Left ventricle myocardium superior (tissue), 1 donor: ENCODE results near the gene SLC6A18. TPM values are rescaled to one million over a fixed set of nuclear protein-coding genes. Genes with fewer than 3 reads are reported as not detected.

Source experiments
- ATAC-seq: fragments of 200-7000 bp; cut with Tn5 transposase; one replicate; pipeline ENCODE4 v1.9.1; 2020; ENCODE audit warnings: mild to moderate bottlenecking, moderate library complexity
- DNase-seq: peaks from one replicate; pipeline ENCODE4 v3.0.0-alpha.2; 2020
- intact Hi-C: fragments of 100-400 bp; cut with micrococcal nuclease; formaldehyde crosslinking; loops from one replicate; pipeline ENCODE4 v1.11.0; 2022
- long read RNA-seq: library from polyadenylated mRNA; unstranded; transcript quantifications from one replicate; pipeline ENCODE4 v2.0.0, GENCODE V29; 2021
- total RNA-seq: library from RNA; stranded (reverse); fragmentation: NEBNext Ultra II Directional; extraction: Animal tissue kit (Norgen Biotek cat#: 25700); gene quantifications from one replicate; pipeline ENCODE4 v1.2.1, GENCODE V29; 2021
- donor health status: DM: no; HTN: yes; CAD: no; lungs with severe emphysema.

The SLC6A18 gene
- total RNA-seq = not detected
- long read RNA-seq = 0 reads

- ATAC-seq (no peak), DNase-seq (no peak)
- intact Hi-C loops = no loop called here
Measured at GRCh38 chr5:1225081-1225480, at the start of gene SLC6A18. SLC6A18 (plus strand) TSS chr5:1225381; CDS start chr5:1225478, 97 bp downstream.

GRCh38 chr5:1175801-1176472, 49.2 kb upstream of the SLC6A18 start:
- intact Hi-C loops = no loop called here
- ATAC-seq (no peak), DNase-seq (peak; percentile 20)

- peak; percentile 21 for DNase-seq
- ATAC-seq = no peak
- intact Hi-C loops = no loop called here
Measured at GRCh38 chr5:1176473-1177391, 48.4 kb upstream of the SLC6A18 start.

GRCh38 chr5:1177826-1178528, 47.2 kb upstream of the SLC6A18 start:
- DNase-seq = peak; percentile 29
- no peak for ATAC-seq
- intact Hi-C loops = no loop called here

- intact Hi-C loops = no loop called here
- no peak for ATAC-seq
- peak; percentile 28 for DNase-seq
Measured at GRCh38 chr5:1178529-1179382, 46.4 kb upstream of the SLC6A18 start.

GRCh38 chr5:1179383-1179715, 45.8 kb upstream of the SLC6A18 start:
- DNase-seq (no peak), ATAC-seq (no peak)
- intact Hi-C loops = no loop called here

GRCh38 chr5:1180096-1180495, 45.1 kb upstream of the SLC6A18 start:
- DNase-seq (peak; percentile 25), ATAC-seq (no peak)
- intact Hi-C loops = no loop called here

- DNase-seq (peak; percentile 22), ATAC-seq (no peak)
- intact Hi-C loops = no loop called here
Measured at GRCh38 chr5:1180841-1181271, 44.3 kb upstream of the SLC6A18 start.

- intact Hi-C loops = no loop called here
Measured at GRCh38 chr5:1181451-1182359, 43.5 kb upstream of the SLC6A18 start.

GRCh38 chr5:1182360-1182632, 42.9 kb upstream of the SLC6A18 start:
- ATAC-seq = no peak
- intact Hi-C loops = no loop called here

More at GRCh38 chr5:1181451-1182359, 43.5 kb upstream of the SLC6A18 start:
- DNase-seq (peak; percentile 11), ATAC-seq (no peak)

GRCh38 chr5:1182633-1183423, 42.4 kb upstream of the SLC6A18 start:
- ATAC-seq = peak; percentile 58
- peak; percentile 33 for DNase-seq
- intact Hi-C loops = no loop called here

More at GRCh38 chr5:1182360-1182632, 42.9 kb upstream of the SLC6A18 start:
- DNase-seq = no peak

- intact Hi-C loops = no loop called here
- DNase-seq = peak; percentile 26
- ATAC-seq = no peak
Measured at GRCh38 chr5:1183424-1184162, 41.6 kb upstream of the SLC6A18 start.

GRCh38 chr5:1184163-1184470, 41.1 kb upstream of the SLC6A18 start:
- intact Hi-C loops = no loop called here
- DNase-seq = peak; percentile 20
- no peak for ATAC-seq

- peak; percentile 17 for DNase-seq
- intact Hi-C loops = no loop called here
- no peak for ATAC-seq
Measured at GRCh38 chr5:1184481-1184880, 40.7 kb upstream of the SLC6A18 start.

- DNase-seq (no peak), ATAC-seq (no peak)
- intact Hi-C loops = no loop called here
Measured at GRCh38 chr5:1185038-1185627, 40.0 kb upstream of the SLC6A18 start.

- ATAC-seq (peak; percentile 57), DNase-seq (peak; percentile 42)
- intact Hi-C loops = no loop called here
Measured at GRCh38 chr5:1185629-1186350, 39.4 kb upstream of the SLC6A18 start.
